T-helper 22 cell (primary cell): ENCODE data around the gene CFAP90.

Experiments
- DNase-seq: peaks from one replicate; pipeline ENCODE4 v3.0.0-alpha.2; 2020; ENCODE audit warnings: low read depth

CFAP90 gene

GRCh38 chr5:7850395-7851239 lies at the start of gene CFAP90:
Gene CFAP90, minus strand, starts transcription at chr5:7851133. Its CDS starts 112 bp downstream, at chr5:7851021.
- peak; percentile 26 for DNase-seq

- no peak for DNase-seq
Measured at GRCh38 chr5:7897014-7897600, 46.2 kb upstream of the CFAP90 start.

- DNase-seq = no peak
Measured at GRCh38 chr5:7894860-7895259, 43.9 kb upstream of the CFAP90 start.

DNA sequence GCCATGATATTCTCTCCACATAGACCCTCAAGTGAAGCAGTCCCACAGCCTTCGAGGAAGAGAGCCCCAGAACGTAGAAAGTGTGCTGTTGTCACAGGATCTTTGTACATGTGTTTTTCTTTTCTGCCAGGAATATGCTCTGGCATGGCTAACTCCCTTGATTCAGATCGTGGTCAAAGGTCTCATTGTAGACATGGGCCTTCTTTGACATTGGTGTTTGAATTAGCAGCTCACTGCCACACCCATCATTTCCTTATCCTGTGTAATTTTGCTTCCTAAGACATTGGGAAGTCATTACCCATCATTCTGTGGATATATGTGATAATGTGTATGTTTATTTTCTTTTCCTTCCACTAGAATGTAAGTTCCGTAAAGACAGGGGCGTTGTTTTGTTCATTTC lies 43.5 kb upstream of the CFAP90 start:
- no peak for DNase-seq

GRCh38 chr5:7888901-7889300 lies 38.0 kb upstream of the CFAP90 start:
- DNase-seq = no peak

- no peak for DNase-seq
Measured at GRCh38 chr5:7886849-7887475, 36.0 kb upstream of the CFAP90 start.

- no peak for DNase-seq
Measured at GRCh38 chr5:7884491-7885267, 33.7 kb upstream of the CFAP90 start.

- no peak for DNase-seq
Measured at GRCh38 chr5:7882926-7883325, 32.0 kb upstream of the CFAP90 start.

- DNase-seq = no peak
Measured at GRCh38 chr5:7881816-7882215, 30.9 kb upstream of the CFAP90 start.

DNA sequence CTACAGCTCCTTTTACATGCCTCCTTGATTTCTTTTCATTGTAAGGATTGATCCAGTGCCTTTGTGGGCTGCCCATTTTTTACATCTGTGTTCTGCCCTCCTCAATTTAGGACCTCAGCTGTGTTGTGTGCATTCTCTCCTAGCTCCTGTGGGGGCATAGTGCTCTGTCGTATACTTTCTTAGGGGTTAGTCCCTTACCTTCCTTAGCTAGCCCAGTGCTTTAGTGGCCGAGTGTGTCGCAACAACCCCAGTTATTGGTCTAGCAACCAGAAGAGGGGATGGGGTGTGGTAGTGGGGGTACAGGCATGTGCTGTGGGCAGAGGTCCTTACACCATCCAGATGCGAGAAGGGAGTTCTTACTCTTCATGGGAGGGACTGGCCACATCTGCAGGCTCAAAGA lies 30.2 kb upstream of the CFAP90 start:
- DNase-seq = no peak

- no peak for DNase-seq
Measured at GRCh38 chr5:7878381-7878873, 27.5 kb upstream of the CFAP90 start.

- no peak for DNase-seq
Measured at GRCh38 chr5:7877851-7878250, 26.9 kb upstream of the CFAP90 start.

DNA sequence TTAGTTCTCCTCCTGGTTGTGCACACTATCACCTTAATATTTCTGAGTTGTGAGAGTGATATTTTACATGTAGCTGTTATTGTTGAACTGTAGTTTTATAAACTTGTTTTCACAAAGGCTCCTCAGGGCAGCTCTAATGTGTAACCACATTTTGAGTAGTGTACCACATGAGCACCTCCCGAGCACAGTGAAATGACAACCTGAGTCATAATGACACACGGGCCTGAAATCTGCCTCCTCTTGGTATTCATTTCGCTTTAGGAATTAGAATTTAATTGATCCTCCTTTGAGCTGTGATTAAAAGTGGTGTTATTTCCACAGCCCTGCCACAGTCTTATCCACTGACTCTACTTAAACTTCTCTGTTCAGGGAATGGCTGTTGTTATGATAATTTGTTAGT lies 25.9 kb upstream of the CFAP90 start:
- no peak for DNase-seq

DNA sequence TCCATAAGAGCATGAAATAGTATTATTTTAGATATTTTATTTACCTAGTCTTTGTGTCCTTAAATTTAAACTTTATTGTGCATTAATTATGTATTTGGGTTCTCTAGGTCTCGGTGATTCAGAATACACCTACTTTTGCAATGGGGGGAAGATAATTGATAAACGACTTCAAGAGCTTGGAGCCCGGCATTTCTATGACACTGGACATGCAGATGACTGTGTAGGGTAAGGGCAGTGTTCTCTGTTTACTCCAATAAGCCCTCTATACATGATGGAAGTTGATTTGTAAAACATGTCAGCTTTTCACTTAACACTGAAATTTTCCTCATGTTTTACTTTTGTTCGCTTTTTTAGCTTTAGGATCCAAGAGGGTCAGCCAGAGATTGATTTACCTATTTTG lies 24.2 kb upstream of the CFAP90 start:
- no peak for DNase-seq

GRCh38 chr5:7874639-7875038 lies 23.7 kb upstream of the CFAP90 start:
- no peak for DNase-seq

- DNase-seq = peak; percentile 17
Measured at GRCh38 chr5:7873216-7873615, 22.3 kb upstream of the CFAP90 start.

GRCh38 chr5:7872517-7873130 lies 21.7 kb upstream of the CFAP90 start:
- no peak for DNase-seq

- DNase-seq = no peak
Measured at GRCh38 chr5:7871653-7872052, 20.7 kb upstream of the CFAP90 start.

GRCh38 chr5:7869474-7870136 lies 18.7 kb upstream of the CFAP90 start:
- DNase-seq = peak; percentile 8

DNA sequence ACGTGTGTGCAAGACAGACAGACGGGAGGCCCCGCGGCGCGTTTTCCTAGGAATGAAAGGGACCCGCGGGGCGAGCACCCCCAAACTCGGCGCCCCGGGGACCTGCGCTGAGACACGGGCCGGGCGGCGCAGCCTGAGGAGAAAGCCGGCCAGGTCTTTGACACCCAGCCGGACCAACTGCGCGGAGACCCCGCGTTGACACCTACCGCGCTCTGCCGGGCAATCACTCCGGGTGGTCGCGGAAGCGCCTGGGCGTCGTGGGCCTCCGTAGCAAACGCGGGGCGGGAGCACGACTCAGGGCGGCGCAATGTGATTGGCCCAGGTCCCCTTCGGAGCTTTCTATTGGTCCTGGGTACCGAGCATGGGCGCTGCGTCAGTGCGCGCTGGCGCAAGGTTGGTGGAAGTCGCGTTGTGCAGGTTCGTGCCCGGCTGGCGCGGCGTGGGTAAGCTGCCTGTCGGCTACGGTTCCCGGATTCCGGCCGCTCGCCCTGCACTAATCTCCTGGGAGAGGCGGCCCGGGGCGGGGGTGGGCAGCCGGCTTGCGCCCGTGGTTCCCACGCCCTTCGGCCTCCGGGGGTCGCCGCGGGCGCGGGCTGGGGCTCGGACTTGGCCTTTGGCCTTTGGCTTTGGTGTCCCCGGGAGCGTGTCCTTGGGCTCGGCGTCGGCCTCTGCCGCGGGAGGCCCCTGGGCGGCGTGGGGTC lies 18.0 kb upstream of the CFAP90 start, which contains the start of the genes FASTKD3 and MTRR:
Gene FASTKD3, minus strand, starts transcription at position 259 of the 701 bp plus-strand sequence. CDS start 948 bp downstream, outside the sequence.
Gene MTRR, plus strand, starts transcription at position 376 of the 701 bp plus-strand sequence. CDS start 1,647 bp downstream, outside the sequence.
- peak; percentile 83 for DNase-seq
